HG03196 (cell line): ENCODE data around the gene KLHL2.
A peak's percentile ranks its signal among the peaks of the same experiment; 100 is the strongest.
"Not testable (repeated sequence)": the region's sequence is repeated elsewhere in the genome, so short reads cannot be mapped to it uniquely, and the experiment has no call there.

ENCODE experiments used
- ATAC-seq: cut with Tn5 transposase; IDR thresholded peaks from one replicate; pipeline ENCODE4 v1.9.1; 2021; ENCODE audit not compliant: unreplicated experiment

The KLHL2 gene

GRCh38 chr4:165327211-165328100 is 120.1 kb downstream of the KLHL2 start, which contains the start of gene MSMO1:
MSMO1 (plus strand) TSS chr4:165327669; CDS start chr4:165333371, 5,702 bp downstream.
- ATAC-seq, result peak; percentile 98

GRCh38 chr4:165328101-165328425 is 120.7 kb downstream of the KLHL2 start:
- ATAC-seq, result no peak

DNA sequence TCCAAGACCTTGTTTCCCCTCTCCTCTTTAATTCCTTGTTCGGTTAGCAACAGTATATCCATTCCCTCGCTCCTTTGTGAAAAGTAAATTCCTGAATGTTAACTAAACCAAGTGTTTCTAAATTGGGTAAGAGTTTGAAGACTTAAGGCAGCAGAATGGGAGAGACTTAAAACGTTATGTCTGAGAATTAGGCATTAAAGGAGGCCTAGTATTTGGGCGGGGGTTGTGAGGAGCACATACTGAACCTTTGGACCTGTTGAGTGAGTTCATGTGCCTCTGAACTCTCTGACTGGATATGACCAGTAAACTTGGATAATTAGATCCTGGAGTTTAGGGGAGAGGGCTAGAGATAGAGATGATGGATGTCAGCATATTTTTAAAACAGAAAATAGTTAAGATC is 121.3 kb downstream of the KLHL2 start:
- no peak for ATAC-seq

GRCh38 chr4:165330071-165330470 is 122.7 kb downstream of the KLHL2 start:
- ATAC-seq, result no peak

DNA sequence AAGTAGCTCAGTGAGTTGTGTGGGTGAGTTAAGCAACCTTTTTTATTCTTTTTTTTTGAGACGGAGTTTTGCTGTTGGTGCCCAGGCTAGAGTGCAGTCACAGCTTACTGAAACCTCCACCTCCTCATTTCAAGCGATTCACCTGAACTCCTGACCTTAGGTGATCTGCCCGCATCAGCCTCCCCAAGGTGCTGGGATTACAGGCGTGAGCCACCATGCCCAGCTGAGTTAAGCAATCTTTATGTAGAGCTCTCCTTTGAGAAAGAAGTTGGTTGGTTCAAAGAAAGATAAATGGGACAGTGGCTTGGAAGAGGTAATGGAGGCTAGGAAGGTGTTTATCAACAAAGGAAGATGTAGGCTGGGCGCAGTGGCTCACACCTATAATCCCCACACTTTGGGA is 123.3 kb downstream of the KLHL2 start:
- no peak for ATAC-seq

GRCh38 chr4:165331359-165331758 is 124.0 kb downstream of the KLHL2 start:
- ATAC-seq, result no peak

GRCh38 chr4:165331823-165332222 is 124.5 kb downstream of the KLHL2 start:
- no peak for ATAC-seq

- no peak for ATAC-seq
Observed at GRCh38 chr4:165332502-165332901, 125.1 kb downstream of the KLHL2 start.

DNA sequence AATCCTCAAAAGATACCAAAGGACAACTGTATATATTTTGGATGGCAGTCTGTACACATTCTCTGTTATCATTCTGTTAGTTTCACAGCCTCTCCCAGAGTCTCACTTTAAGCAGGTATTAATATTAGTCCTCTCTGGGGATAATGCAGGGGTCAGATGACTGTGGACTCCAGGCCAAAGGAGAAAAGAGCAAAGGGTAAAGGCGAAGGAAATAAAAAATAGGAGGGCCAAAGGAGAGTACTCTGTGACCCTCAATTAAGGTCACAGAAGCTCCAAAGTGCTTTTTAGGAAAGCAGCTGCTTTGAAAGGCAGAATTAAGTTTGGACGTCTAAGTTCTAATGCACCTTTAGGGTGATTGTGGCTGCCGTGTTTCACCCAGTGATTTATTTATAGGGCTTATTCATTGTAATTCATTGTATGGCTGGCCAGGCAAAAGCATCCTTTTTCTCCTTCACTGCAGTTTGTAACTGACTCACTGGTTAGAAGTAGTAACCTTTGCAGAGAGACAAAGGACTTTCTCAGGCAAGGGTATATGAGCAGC is 127.9 kb downstream of the KLHL2 start:
- ATAC-seq, result no peak

DNA sequence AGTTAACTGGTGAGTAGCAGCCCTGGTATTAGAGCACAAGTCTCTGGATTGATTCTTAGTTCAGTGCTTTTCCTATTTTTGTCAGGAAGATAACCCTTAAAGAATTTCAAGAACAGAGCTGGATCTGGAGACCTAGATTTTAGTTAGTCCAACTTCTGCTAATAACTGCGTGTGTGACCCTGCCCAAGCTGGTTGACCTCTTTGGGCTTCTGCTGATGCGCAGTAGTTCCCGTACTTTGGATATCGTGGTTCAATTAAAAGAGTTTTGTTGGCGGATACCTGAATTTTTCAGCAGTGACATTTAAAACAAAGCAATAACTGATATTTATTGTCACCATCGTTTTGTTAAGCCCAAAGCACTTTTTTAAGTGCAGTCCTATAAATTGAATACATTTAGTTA is 129.4 kb downstream of the KLHL2 start:
- no peak for ATAC-seq

DNA sequence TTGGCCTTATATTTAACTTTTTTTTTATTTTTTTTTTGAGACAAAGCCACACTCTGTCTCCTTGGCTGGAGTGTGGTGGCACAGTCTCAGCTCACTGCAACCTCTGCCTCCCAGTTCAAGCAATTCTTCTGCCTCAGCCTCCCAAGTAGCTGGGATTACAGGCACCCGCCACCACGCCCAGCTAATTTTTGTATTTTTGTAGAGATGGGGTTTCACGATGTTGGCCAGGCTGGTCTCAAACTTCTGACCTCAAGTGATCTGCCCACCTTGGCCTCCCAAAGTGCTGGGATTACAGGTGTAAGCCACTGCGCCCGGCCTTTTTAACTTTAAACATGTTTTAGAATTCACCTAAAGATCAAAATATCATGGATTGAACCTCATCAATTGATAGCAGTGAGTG is 135.0 kb downstream of the KLHL2 start:
- not testable (repeated sequence) for ATAC-seq

- no peak for ATAC-seq
Observed at GRCh38 chr4:165343353-165344191, 136.2 kb downstream of the KLHL2 start.

DNA sequence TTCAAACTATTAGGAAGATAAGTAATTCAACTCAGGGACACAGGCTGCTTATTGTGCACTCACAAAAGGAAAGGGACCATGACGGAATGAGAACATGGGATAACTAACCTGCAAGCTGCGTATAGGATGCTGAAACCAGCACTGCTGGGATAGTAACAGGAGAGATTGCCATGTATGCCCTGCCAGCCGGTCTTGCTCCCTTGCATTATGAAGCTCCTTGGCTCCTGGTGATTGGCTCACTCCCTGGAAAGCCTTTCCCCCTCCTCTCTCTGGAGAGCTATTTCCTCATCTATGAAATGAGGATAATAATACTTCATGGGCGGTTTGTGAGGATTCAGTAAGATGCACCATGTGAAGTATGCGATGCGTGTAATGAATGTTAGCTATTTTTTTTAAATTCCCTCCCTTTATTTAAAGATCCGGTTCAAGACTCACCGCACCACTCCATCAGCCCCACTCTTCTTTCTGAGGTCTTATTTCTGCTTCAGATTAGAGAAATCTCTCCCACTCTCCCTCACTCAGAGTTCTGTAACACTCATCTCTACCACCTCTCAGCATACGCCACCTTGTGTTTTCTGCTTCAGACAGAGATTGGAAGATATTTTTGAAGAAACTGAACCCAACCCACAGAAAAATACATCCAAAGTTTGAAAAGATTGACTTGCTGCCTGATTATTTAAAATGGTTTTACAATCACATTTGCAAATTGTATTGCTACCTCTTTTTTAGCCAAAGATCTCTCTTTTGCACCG is 138.5 kb downstream of the KLHL2 start:
- ATAC-seq, result no peak

DNA sequence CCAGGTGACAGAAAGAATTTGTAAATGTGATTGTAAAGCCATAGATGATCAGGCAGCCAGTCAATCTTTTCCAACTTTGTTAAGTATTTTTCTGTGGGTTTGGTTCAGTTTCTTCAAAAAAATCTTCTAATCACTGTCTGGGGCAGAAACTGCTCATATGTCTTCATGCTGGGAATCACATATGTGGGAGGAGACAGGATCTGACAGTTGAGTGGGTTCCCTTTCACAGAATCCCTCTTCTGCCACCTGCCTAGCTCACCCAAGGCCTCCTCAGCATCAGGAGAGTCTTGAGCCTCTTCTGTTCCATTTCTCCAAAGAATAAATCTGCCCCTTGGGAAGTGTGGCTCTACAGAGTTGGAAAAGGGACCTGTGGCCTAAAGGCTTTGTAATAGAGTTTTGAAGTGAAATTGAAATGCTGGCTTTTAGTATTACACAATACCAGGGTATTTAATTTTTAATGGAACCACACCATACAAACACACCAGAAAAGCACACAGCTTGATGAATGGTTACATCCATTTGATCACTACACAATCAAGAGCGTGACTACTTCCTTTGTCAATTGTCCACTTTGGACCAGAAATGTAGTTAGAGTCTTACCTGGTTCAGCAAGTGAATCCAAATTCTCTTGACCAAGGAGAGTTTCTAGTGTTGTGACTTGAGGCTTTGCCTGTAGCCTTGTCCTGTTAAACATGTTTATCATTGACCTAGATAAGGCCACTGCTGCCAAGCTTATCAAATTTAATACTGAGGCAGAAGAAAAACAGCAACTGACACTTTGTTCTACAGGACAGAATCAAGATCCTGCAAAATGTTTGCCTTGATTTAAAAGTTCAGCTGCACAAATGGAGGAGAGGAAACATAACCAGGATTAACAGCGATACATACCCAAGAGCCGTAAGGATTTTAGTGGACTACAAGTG is 140.5 kb downstream of the KLHL2 start:
- ATAC-seq, result no peak

GRCh38 chr4:165351359-165352130 is 144.2 kb downstream of the KLHL2 start:
- no peak for ATAC-seq

- no peak for ATAC-seq
Observed at GRCh38 chr4:165355900-165356300, 148.5 kb downstream of the KLHL2 start.

DNA sequence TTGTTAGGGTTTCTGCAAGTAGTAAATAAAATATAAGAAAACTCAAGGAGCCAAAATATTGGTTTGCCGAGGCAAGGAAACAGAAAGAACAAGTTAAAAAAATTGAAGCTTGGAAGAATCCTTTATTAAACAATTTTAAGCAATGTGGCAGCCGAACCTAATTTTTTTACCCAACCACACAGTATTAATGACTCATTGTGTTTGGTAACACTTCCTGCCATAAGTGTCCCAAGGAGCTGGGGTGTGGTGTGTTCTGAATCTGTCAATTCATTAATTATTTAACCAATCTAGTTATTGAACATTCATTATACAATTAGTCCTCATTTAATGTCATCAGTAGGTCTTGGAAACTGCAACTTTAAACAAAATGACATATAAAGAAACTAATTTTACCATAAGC is 152.1 kb downstream of the KLHL2 start:
- ATAC-seq, result no peak

GRCh38 chr4:165360041-165360695 is 152.8 kb downstream of the KLHL2 start:
- ATAC-seq, result no peak
